Measurements from ENCODE around the gene SEC24D. TPM values are rescaled to one million over a fixed set of nuclear protein-coding genes. Genes with fewer than 3 reads are reported as not detected.

The SEC24D gene
- total and polyA plus RNA-seq, 2 of the 8 experiments (the other 6 are each of a cell fraction or from before 2014, with no cell fraction given), result 28.9 to 91.6 TPM

GRCh38 chr4:118835571-118836300 lies at the start of gene SEC24D (continued):
- TF ChIP-seq E2F6 (IDR thresholded peaks at IDR 0.05) (no peak), CREB1 (IDR thresholded peaks at IDR 0.05) (peak; percentile 42), TAF7 (optimal IDR thresholded peaks at IDR 0.05; ENCODE audit: borderline replicate concordance, low read depth, low read length) (no peak), YY1 (IDR thresholded peaks at IDR 0.05; ENCODE audit: low read depth, low read length) (no peak), NRF1 (IDR thresholded peaks at IDR 0.05; ENCODE audit: low read depth, low read length) (peak; percentile 92), POLR2A (IDR thresholded peaks at IDR 0.05; ENCODE audit: control extremely low read depth in 1 of 2, low read depth in 2 of 2, low read length in 2 of 2) (peak; percentile 18 to 69; a peak in 2 of 3 replicates), PHF8 (conservative IDR thresholded peaks at IDR 0.05; ENCODE audit: low read depth, low read length) (peak; percentile 67; the same call in 1 of the 2 replicates), SP1 (IDR thresholded peaks at IDR 0.05; ENCODE audit: low read depth, low read length) (no peak), TBP (IDR thresholded peaks at IDR 0.05; ENCODE audit: low read depth, low read length) (0 out of 2 replicates have a peak, but pooled peaks have one; percentile 17), RBBP5 (IDR thresholded peaks at IDR 0.05; ENCODE audit: borderline replicate concordance, low read depth, low read length) (no peak; the same call in 1 of the 2 replicates), JUND (IDR thresholded peaks at IDR 0.05; ENCODE audit: low read length) (0 out of 2 replicates have a peak, but pooled peaks have one; percentile 15), CHD1 (IDR thresholded peaks at IDR 0.05; ENCODE audit: low read depth, low read length) (peak; percentile 40; the same call in 1 of the 2 replicates), POLR2AphosphoS5 (IDR thresholded peaks at IDR 0.05; ENCODE audit: low read depth, low read length) (0 out of 2 replicates have a peak, but pooled peaks have one; percentile 24), BCL11A (IDR thresholded peaks at IDR 0.05; ENCODE audit: low read depth in 2 of 2, low read length in 2 of 2) (no peak), BACH1 (IDR thresholded peaks at IDR 0.05; ENCODE audit: low read length) (peak; percentile 50; the same call in 1 of the 2 replicates), HDAC2 (IDR thresholded peaks at IDR 0.05; ENCODE audit: borderline replicate concordance in 1 of 2, low read depth in 2 of 2, low read length in 2 of 2) (peak in 1 of 2 experiments; percentile 69; a peak in 1 of 4 replicates), SP2 (IDR thresholded peaks at IDR 0.05; ENCODE audit: low read length) (no peak), SIN3A (conservative IDR thresholded peaks at IDR 0.05 in 1 of 2, IDR thresholded peaks at IDR 0.05 in 1 of 2; ENCODE audit: low read depth in 1 of 2, low read length in 2 of 2) (peak; percentile 39 to 61; a peak in 1 of 4 replicates)
